ENCODE measurements around the gene ARFIP1. TPM values are rescaled to one million over a fixed set of nuclear protein-coding genes. Genes with fewer than 3 reads are reported as not detected.

Gene ARFIP1
- total RNA-seq, 1 donor from 2014 or later = 25.6 TPM

DNA sequence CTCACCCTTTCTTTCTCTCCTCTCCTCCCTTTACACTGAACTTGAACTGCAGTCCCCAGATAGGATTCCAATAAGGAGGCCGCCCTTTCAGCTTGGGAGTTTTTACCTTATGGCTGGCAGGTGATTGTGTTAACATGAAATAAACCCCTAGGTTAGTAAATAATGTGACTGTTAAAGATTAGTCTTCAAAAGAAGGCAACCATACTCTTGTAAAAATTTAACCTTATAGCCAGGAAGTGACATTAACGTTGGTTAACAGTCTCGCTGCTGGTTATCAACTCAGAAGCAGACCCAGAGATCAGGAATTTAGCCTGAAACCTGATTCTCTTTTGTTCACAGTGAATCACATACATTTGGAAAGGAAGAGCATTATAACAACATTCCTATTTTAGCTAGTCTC, 171.6 kb downstream of the ARFIP1 start:
- H3K4me1 ChIP-seq (ENCODE audit: control insufficient read depth in 3 of 3, insufficient read depth in 3 of 3, low read length in 3 of 3) = peaks cover 0 to 7% (median 4%) of the 10 kb centered on the region in 3 donors
- H3K36me3 ChIP-seq (ENCODE audit: control insufficient read depth in 3 of 3, insufficient read depth in 3 of 3, low read length in 3 of 3) = no peaks in the 10 kb centered on the region
- no peak overlapping the region for H3K9ac ChIP-seq (ENCODE audit: low read depth in 1 of 3, low read length in 3 of 3)
- no peak overlapping the region for H3K4me3 ChIP-seq (ENCODE audit: low read length in 3 of 3)
- no peak overlapping the region for H3K27ac ChIP-seq (ENCODE audit: low read depth, low read length)
- H3K27me3 ChIP-seq (ENCODE audit: control insufficient read depth in 3 of 3, insufficient read depth in 3 of 3, low read length in 3 of 3) = peaks cover 0 to 4% (median 0%) of the 10 kb centered on the region in 3 donors
- no peaks in the 10 kb centered on the region for H3K9me3 ChIP-seq (ENCODE audit: control insufficient read depth in 3 of 3, low read length in 3 of 3)

DNA sequence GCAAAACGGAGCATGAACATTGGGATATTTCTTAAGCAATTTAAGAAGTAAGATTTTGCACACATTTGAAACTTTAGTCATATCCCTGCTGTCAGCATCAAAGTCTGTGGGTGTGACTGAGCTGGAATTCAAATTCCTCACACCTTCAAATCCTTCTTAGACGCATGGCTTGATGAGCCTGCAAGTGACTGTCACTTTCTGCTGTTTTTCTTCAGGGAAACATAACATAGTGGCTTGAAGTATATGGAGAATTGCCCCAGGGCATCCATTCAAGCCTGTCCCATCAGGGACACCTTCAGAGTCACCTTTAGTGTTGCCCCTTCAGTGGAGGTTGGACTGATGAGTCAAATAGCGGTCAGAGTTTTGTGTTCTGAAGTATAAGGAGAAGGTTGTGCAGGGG, 173.8 kb downstream of the ARFIP1 start:
- Histone ChIP-seq H3K27ac (ENCODE audit: low read depth, low read length) (no peak overlapping the region), H3K36me3 (ENCODE audit: control insufficient read depth in 3 of 3, insufficient read depth in 3 of 3, low read length in 3 of 3) (no peaks in the 10 kb centered on the region), H3K27me3 (ENCODE audit: control insufficient read depth in 3 of 3, insufficient read depth in 3 of 3, low read length in 3 of 3) (peaks cover 0 to 4% (median 0%) of the 10 kb centered on the region in 3 donors), H3K9me3 (ENCODE audit: control insufficient read depth in 3 of 3, low read length in 3 of 3) (no peaks in the 10 kb centered on the region), H3K4me1 (ENCODE audit: control insufficient read depth in 3 of 3, insufficient read depth in 3 of 3, low read length in 3 of 3) (peaks cover 0 to 6% (median 2%) of the 10 kb centered on the region in 3 donors), H3K9ac (ENCODE audit: low read depth in 1 of 3, low read length in 3 of 3) (no peak overlapping the region), H3K4me3 (ENCODE audit: low read length in 3 of 3) (no peak overlapping the region)

DNA sequence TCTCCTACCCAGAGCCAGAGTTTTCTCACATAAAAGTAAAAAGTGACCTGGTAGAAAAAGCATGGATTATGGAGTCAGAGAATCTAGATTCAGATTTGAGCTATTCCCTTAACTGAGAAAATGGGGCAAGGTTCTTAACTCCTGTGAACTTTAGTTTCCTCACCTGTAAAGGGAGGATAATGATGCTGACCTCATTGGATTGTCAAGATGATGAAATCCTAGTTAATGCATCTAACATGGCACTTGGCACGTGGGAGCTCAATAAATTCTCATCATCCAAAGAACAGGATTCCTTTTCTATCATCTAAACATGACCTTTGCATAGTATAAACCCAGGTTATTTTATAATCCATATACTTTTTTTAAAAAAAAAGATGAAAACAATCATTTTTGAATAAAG, 175.0 kb downstream of the ARFIP1 start:
- no peak overlapping the region for H3K9ac ChIP-seq (ENCODE audit: low read depth in 1 of 3, low read length in 3 of 3)
- H3K27ac ChIP-seq (ENCODE audit: low read depth, low read length) = no peak overlapping the region
- H3K4me3 ChIP-seq (ENCODE audit: low read length in 3 of 3) = no peak overlapping the region
- H3K9me3 ChIP-seq (ENCODE audit: control insufficient read depth in 3 of 3, low read length in 3 of 3) = no peaks in the 10 kb centered on the region
- H3K27me3 ChIP-seq (ENCODE audit: control insufficient read depth in 3 of 3, insufficient read depth in 3 of 3, low read length in 3 of 3) = peaks cover 0 to 2% (median 0%) of the 10 kb centered on the region in 3 donors
- H3K4me1 ChIP-seq (ENCODE audit: control insufficient read depth in 3 of 3, insufficient read depth in 3 of 3, low read length in 3 of 3) = peaks cover 0 to 4% (median 2%) of the 10 kb centered on the region in 3 donors
- H3K36me3 ChIP-seq (ENCODE audit: control insufficient read depth in 3 of 3, insufficient read depth in 3 of 3, low read length in 3 of 3) = no peaks in the 10 kb centered on the region

DNA sequence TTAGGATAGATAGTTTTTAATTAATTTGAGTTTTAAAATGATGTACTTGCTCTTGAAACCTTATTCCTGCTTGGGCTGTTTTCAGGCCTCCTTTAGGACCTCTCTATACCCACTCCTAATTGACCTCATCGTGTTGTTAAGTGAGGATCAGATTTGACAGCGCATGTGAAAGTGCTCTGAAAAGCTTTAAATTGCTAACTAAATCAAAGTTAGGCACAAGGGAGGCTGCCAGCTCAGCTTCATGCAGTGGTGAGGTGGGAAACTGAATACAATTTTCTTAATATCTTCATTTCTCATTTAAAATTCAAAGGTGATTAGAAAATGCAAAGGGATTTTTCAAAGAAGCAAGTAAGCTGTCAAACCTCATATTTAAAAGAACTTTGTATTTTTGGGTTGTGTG, 176.4 kb downstream of the ARFIP1 start:
- H3K27ac ChIP-seq (ENCODE audit: low read depth, low read length) = no peak overlapping the region
- no peaks in the 10 kb centered on the region for H3K9me3 ChIP-seq (ENCODE audit: control insufficient read depth in 3 of 3, low read length in 3 of 3)

DNA sequence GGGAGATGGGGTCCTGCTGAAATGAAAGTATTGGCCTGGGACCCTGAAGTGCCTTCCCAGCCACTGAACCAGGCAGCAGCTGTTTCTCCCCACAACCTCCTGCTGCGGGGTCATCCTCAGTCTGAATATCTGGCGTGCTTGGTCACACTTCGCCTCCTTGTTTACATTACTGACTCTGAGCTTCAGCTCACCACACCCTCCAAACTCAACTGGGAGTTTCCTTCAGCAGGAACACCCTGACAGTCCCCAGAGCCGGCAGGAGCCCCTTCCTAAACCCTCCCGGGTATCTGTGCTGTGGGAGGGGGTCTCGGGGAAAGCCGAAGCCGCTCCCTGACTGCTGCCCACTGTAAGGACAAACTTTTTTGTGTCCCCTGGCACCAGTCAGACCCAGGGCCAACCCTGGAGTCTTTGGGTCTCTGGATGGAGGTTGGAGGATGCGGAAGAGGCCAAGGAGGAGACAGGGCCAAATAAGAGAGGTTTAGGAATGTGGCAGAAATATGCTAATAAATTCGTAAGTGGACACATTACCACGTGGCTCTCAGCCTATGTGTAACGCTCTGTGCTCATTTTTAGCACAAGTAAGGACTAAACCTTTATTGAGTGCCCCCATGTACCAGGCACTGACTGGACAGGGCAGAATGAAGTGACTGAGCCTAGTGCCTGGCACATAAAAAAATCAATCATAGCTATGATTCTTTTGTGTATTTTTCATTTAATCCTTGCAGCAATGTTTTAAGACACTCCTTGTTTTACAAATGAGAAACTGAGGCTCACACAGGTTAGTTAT, 177.1 kb downstream of the ARFIP1 start:
- Histone ChIP-seq H3K9me3 (ENCODE audit: control insufficient read depth in 3 of 3, low read length in 3 of 3) (no peaks in the 10 kb centered on the region), H3K4me1 (ENCODE audit: control insufficient read depth in 3 of 3, insufficient read depth in 3 of 3, low read length in 3 of 3) (peaks cover 0 to 2% (median 0%) of the 10 kb centered on the region in 3 donors), H3K9ac (ENCODE audit: low read depth in 1 of 3, low read length in 3 of 3) (no peak overlapping the region), H3K27ac (ENCODE audit: low read depth, low read length) (no peak overlapping the region), H3K27me3 (ENCODE audit: control insufficient read depth in 3 of 3, insufficient read depth in 3 of 3, low read length in 3 of 3) (no peaks in the 10 kb centered on the region), H3K36me3 (ENCODE audit: control insufficient read depth in 3 of 3, insufficient read depth in 3 of 3, low read length in 3 of 3) (no peaks in the 10 kb centered on the region), H3K4me3 (ENCODE audit: low read length in 3 of 3) (no peak overlapping the region)

More for the DNA sequence above, 176.4 kb downstream of the ARFIP1 start:
- Histone ChIP-seq H3K36me3 (ENCODE audit: control insufficient read depth in 3 of 3, insufficient read depth in 3 of 3, low read length in 3 of 3) (no peaks in the 10 kb centered on the region), H3K4me1 (ENCODE audit: control insufficient read depth in 3 of 3, insufficient read depth in 3 of 3, low read length in 3 of 3) (peaks cover 0 to 2% (median 0%) of the 10 kb centered on the region in 3 donors), H3K27me3 (ENCODE audit: control insufficient read depth in 3 of 3, insufficient read depth in 3 of 3, low read length in 3 of 3) (no peaks in the 10 kb centered on the region), H3K4me3 (ENCODE audit: low read length in 3 of 3) (no peak overlapping the region), H3K9ac (ENCODE audit: low read depth in 1 of 3, low read length in 3 of 3) (no peak overlapping the region)

DNA sequence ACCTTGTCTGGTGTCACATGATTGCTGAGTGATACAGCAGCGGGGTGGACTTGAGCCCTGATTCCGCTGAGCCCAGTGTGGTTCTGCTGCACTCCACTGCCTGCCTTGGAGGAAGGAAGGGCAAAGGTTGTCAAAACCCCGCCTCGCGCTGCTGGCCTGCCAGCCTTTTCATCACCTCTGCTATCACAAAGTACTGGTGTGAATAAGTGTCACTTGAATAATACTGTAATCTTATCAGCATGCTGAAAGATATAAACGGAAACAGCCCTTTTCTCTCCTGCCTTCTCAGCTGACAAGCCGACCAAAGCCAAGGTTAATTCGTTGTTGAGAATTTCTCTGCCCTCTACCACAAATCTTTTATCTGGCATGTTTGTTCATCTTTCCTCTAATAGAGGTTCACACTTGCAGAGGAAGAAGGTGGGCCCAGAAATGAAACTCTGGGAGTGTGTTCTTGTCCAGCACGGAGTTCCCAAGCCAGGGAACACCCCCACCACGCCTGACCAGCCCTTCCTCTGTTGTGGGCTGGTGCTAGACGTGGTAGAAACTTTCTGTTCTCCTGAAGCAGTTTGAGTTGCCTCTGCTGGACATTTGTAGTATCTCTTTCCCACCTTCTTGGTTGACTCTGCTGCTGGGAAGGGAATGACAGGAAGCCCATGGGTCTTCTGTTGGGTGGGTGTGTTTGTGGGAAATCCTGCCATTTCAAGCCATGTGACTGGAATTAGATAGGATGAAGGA, 177.8 kb downstream of the ARFIP1 start:
- Histone ChIP-seq H3K4me3 (ENCODE audit: low read length in 3 of 3) (no peak overlapping the region), H3K27me3 (ENCODE audit: control insufficient read depth in 3 of 3, insufficient read depth in 3 of 3, low read length in 3 of 3) (no peaks in the 10 kb centered on the region), H3K27ac (ENCODE audit: low read depth, low read length) (no peak overlapping the region), H3K4me1 (ENCODE audit: control insufficient read depth in 3 of 3, insufficient read depth in 3 of 3, low read length in 3 of 3) (peaks cover 0 to 2% (median 0%) of the 10 kb centered on the region in 3 donors), H3K9me3 (ENCODE audit: control insufficient read depth in 3 of 3, low read length in 3 of 3) (no peaks in the 10 kb centered on the region), H3K9ac (ENCODE audit: low read depth in 1 of 3, low read length in 3 of 3) (no peak overlapping the region), H3K36me3 (ENCODE audit: control insufficient read depth in 3 of 3, insufficient read depth in 3 of 3, low read length in 3 of 3) (no peaks in the 10 kb centered on the region)

DNA sequence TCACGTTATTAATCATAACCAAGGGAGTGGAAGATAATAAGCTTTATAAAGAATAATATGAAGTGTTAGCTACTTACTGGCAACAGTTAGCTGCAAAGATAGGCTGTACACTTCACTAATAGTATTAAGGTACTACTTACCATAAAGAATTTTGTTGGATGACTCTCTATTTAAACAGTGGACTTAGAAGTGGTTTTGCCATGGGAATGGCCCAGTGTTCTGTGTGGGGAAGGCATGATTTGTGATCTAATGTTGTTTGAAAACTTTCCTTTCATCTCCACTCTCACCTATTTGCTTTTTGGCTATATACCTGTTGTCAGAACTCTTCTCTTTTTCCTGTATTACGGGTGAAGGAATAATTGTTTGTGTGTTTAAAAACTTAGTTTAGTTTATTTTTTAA, 179.3 kb downstream of the ARFIP1 start:
- Histone ChIP-seq H3K9ac (ENCODE audit: low read depth in 1 of 3, low read length in 3 of 3) (no peak overlapping the region), H3K36me3 (ENCODE audit: control insufficient read depth in 3 of 3, insufficient read depth in 3 of 3, low read length in 3 of 3) (peaks cover 0 to 3% (median 0%) of the 10 kb centered on the region in 3 donors), H3K9me3 (ENCODE audit: control insufficient read depth in 3 of 3, low read length in 3 of 3) (no peaks in the 10 kb centered on the region), H3K4me3 (ENCODE audit: low read length in 3 of 3) (no peak overlapping the region), H3K4me1 (ENCODE audit: control insufficient read depth in 3 of 3, insufficient read depth in 3 of 3, low read length in 3 of 3) (peaks cover 0 to 2% (median 0%) of the 10 kb centered on the region in 3 donors), H3K27ac (ENCODE audit: low read depth, low read length) (no peak overlapping the region), H3K27me3 (ENCODE audit: control insufficient read depth in 3 of 3, insufficient read depth in 3 of 3, low read length in 3 of 3) (no peaks in the 10 kb centered on the region)

DNA sequence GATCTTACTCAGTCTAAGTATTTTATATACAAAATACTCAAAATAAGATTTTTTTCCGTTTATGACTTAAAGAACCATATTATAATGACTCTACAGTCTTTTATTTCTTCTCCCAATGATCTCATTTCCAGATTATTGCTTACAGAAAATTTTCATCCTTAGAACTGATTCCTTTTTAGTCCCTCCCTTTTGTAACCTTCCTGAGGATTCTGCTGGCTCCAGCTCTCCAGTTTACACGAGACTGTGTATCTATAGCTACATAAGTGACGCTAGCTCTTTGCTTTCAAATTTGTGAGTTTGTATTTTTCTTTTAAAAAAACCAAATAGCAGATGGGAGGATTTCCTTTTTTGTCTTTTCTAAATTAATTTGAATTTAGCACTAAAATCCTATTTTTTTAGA, 180.3 kb downstream of the ARFIP1 start:
- Histone ChIP-seq H3K27ac (ENCODE audit: low read depth, low read length) (no peak overlapping the region), H3K4me3 (ENCODE audit: low read length in 3 of 3) (no peak overlapping the region), H3K9me3 (ENCODE audit: control insufficient read depth in 3 of 3, low read length in 3 of 3) (no peaks in the 10 kb centered on the region), H3K27me3 (ENCODE audit: control insufficient read depth in 3 of 3, insufficient read depth in 3 of 3, low read length in 3 of 3) (no peaks in the 10 kb centered on the region), H3K4me1 (ENCODE audit: control insufficient read depth in 3 of 3, insufficient read depth in 3 of 3, low read length in 3 of 3) (peaks cover 0 to 2% (median 0%) of the 10 kb centered on the region in 3 donors), H3K36me3 (ENCODE audit: control insufficient read depth in 3 of 3, insufficient read depth in 3 of 3, low read length in 3 of 3) (peaks cover 0 to 6% (median 0%) of the 10 kb centered on the region in 3 donors), H3K9ac (ENCODE audit: low read depth in 1 of 3, low read length in 3 of 3) (no peak overlapping the region)

DNA sequence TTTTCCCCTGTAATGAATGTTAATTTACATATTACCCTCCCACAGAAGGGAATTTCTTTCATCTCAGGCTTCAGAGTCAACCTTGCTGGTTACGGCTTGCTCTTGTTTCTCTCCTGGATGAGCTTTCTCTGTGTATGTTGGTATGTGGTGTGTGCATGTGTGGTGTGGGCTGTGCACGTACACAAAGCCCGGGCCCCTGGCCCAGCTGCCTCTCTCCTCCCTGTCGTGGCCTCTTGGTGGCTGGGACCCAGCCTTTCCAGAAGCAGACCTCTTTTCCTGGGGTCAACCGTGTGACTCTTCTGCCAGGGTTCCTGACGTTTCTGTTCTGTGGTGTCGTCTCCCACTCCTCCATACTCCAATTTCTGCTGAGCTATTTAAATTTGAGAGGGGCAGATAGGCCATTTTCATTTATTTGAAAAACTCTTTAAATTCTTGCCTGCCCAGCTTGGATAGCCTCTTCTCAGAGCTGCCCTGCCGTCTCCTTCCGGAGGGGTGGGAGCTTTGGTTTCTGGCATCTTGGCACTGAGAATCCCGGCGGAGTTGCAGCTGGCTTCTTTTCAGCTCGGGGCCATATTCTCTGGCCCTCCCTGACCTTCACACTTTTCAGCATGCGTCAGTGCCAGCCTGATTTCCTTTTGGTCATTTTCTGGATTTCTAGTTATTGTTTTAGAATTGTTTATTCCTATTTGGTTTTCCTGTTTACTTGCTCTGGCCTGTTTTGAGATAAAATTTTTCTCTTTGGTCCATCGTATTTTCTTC, 181.4 kb downstream of the ARFIP1 start:
- Histone ChIP-seq H3K9me3 (ENCODE audit: control insufficient read depth in 3 of 3, low read length in 3 of 3) (no peaks in the 10 kb centered on the region), H3K27ac (ENCODE audit: low read depth, low read length) (no peak overlapping the region), H3K9ac (ENCODE audit: low read depth in 1 of 3, low read length in 3 of 3) (no peak overlapping the region)

More for the DNA sequence above, 181.4 kb downstream of the ARFIP1 start:
- H3K36me3 ChIP-seq (ENCODE audit: control insufficient read depth in 3 of 3, insufficient read depth in 3 of 3, low read length in 3 of 3) = peaks cover 0 to 9% (median 0%) of the 10 kb centered on the region in 3 donors
- peaks cover 0 to 2% (median 0%) of the 10 kb centered on the region in 3 donors for H3K4me1 ChIP-seq (ENCODE audit: control insufficient read depth in 3 of 3, insufficient read depth in 3 of 3, low read length in 3 of 3)
- no peaks in the 10 kb centered on the region for H3K27me3 ChIP-seq (ENCODE audit: control insufficient read depth in 3 of 3, insufficient read depth in 3 of 3, low read length in 3 of 3)
- no peak overlapping the region for H3K4me3 ChIP-seq (ENCODE audit: low read length in 3 of 3)
